NCI-H510A treated with DMSO at 0.1 percent for 48 hours (cell line): Measurements from ENCODE around the gene LINS1.

Source experiments
- DNase-seq: peaks from one replicate; lab custom pipeline; 2025; lab: John Stamatoyannopoulos, UW

Gene LINS1, protein sequence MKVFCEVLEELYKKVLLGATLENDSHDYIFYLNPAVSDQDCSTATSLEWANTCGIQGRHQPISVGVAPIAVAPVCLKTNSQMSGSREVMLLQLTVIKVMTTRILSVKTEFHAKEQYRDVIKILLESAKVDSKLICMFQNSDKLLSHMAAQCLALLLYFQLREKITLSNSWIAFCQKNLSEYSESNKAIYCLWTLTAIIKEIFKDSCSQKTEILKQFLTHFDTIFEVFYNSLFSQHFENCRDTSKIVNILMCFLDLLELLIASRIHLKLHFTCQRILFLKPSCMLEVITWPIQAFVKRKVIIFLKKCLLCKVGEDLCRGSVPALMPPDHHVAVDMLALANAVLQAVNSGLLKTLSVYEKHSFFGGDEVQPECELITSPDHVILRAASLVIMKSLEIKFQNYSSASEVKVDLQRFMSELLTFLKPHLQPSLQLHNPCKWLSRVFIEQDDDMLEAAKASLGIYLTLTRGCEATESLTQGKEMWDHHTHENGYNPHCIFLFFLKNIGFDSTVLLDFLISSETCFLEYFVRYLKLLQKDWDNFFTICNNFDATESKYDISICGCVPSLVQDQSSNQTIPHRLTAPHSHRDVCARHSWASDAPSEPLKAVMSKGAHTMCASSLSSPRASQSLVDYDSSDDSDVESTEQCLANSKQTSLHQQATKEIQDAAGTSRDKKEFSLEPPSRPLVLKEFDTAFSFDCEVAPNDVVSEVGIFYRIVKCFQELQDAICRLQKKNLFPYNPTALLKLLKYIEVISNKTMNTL

DNA sequence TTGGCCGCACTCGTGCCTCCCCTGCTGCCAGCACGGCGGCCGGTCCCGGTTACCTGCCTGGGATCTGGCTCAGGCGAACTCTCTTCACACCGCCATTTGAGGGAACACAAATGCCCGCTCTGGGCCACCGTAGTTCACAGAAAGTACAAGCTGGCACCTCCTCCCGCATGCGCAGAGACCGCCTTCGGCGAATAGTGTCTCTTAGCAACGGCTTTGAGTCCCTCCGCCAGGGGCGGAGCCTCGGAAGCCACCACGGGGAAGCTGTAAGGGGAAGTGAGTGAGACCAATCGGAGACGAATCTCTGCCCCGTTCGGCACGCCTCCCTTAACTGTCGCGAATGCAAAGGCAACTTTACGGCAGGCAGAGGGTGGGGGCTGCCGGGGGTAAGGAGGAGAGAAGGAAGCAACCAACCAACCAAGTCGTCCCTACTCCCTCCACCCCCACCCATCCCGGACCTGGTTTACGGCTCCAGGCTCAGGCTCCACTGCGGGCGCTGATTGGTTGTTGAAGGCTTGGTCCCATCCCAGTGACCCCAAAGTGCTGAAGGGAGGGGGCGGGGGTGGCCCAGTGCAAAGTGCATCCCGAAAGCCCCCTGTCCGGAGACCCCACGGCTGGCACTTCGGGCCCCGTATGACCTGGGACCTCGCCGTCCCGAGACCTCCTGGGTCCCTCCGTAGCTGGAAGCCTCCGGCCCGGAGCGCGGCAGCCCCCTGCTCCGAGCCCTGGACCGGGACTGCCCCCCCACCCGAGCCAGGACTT is at the start of gene LINS1, which contains the start of gene ASB7:
LINS1 (minus strand) TSS at position 121 of the 759 bp plus-strand sequence. CDS start 21,342 bp downstream, outside the sequence.
ASB7 (plus strand) TSS at position 526 of the 759 bp plus-strand sequence. CDS start 9,628 bp downstream, outside the sequence.
- DNase-seq, result peak; percentile 87

DNA sequence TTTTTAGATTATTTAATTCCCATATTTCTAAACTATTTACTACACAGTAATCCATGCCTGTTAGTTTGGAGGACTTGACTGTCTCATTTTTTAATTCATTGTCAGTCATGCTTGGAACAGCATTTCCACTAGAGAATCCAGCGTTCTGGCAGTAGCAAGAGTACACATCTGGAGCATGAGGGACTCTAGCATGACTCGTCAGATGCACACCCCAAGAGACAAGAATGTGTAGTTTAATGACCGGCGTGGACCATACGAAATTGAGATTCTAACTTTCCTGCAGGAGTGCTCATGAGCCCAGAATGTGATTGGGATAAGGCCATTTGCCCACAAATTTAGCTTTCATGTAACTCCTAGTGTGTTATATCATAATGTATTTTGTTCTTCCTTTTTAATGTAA is 49.3 kb upstream of the LINS1 start:
- DNase-seq, result no peak

DNA sequence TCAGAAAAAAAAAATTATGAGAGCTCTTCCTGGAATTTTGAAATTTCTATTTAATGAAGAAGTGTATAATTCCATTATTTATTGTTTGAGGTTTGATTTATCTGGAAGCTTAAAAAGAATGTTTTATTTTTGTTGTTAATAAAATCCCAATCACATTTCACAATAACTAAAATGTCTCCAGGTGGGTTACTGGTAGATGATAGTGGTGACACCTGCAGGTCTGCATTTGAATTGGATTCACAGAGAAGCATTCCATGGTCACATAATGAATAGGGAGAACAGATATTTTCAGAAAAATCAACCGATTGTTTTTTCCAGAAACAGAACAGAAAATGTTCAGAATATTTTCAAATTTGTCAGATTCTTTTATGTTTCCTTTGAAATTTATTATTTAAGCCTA is 48.7 kb upstream of the LINS1 start:
- no peak for DNase-seq

DNA sequence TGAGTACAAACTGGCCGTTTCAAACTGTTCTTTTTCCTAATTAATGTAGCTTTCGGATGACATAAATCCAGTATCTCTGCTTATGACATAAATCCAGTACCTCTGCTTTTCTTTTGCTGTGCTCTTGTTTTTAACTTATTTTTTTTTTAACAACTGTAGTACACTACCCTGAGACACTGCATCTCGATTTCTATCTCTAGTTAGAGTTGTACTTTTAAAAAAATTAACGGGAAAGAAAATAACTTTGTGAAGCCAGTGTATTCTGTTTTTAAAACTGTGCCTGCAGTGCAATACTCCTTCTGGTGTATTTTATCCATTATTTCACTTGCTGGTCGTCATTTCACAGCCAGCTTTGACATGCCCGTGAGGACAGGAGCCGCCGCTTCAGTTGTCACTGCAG is 47.0 kb upstream of the LINS1 start:
- no peak for DNase-seq

DNA sequence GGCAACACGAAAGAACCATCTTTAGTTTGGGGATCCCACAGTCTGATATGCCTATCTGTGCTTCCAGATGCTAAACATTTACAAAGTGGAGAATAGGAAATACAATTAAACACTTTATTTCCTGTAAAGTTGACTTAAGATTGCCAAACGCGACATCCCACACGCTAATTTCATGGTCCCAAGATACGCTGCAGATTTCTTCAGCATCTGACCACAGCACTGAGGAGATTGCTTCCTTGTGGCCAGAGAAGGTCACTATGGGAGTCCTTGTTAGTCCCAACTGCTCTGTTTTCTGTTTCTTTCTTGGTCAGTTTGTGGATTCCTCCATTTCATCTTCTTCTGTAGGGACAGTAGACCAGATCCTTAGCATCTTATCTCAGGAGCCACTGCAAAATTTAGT is 43.7 kb upstream of the LINS1 start:
- DNase-seq, result no peak

DNA sequence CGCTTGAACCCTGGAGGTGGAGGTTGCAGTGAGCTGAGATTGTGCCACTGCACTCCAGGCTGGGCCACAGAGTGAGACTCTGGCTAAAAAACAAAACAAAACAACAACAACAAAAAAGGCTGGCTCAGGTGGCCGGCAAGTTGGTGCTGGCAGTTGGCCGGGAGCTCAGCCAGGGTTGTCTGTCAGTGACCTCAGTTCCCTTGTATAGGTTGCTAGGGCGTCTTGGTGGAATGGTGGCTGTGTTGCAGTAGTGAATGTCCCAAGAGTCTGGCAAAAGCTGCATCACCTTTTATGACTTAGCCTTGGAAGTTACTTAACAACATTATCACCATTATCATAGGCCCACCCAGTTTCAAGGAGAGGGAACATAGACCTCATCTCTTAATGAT is 41.0 kb upstream of the LINS1 start:
- DNase-seq, result no peak

DNA sequence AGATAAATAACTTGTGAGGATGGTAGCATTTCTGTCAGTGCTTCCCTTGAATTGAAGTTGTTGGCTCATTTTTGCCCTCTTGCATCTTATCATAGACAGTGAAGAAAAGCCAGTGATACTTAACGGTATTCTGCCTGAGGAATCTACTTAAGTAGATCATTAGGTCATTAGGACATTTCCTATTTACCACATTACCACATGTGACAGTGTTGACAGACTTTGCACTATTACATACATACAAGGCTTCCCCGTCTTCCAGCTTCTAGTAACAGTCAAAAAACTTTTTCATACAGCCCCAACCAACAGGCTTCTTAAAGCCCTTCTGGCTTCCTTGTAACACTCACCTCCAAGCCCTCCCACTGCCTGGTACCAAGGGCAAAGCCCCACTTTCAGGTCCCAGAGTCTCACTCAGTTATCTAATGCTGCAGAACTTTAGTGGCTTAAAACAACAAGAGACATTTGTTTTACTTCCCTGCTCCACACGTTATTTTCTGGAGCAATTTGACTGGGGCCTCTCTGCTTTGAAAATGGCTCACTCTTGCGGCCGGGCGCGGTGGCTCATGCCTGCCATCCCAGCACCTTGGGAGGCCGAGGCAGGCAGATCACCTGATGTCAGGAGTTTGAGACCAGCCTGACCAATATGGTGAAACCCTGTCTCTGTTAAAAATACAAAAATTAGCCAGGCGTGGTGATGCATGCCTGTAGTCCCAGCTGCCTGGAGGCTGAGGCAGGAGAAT is 40.4 kb upstream of the LINS1 start:
- DNase-seq, result no peak

DNA sequence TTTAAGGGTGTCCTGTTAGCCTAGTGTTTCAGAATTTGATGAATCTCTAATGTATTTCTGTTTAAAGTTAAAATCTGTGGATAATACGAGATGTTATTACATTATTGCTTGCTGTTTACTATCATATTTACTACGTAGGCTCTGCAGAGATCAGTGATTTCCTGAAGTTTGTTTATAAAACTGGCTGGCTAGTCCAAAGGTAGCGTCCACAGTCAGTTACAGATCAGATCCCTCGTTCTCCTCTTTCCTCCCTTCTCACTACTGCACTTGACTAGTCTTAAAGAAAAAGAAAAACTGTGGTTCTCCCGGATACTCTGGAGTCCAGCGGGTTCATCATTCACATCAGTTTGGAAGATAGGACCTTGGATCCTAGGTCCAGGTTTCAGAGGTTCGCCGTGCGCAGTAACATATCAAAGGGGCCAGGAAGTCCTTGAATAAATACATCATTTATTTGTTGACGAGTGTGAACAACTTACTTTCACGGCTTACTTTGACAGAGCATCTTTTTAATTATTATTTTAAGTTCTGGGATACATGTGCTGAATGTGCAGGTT is 36.3 kb upstream of the LINS1 start:
- DNase-seq, result no peak

DNA sequence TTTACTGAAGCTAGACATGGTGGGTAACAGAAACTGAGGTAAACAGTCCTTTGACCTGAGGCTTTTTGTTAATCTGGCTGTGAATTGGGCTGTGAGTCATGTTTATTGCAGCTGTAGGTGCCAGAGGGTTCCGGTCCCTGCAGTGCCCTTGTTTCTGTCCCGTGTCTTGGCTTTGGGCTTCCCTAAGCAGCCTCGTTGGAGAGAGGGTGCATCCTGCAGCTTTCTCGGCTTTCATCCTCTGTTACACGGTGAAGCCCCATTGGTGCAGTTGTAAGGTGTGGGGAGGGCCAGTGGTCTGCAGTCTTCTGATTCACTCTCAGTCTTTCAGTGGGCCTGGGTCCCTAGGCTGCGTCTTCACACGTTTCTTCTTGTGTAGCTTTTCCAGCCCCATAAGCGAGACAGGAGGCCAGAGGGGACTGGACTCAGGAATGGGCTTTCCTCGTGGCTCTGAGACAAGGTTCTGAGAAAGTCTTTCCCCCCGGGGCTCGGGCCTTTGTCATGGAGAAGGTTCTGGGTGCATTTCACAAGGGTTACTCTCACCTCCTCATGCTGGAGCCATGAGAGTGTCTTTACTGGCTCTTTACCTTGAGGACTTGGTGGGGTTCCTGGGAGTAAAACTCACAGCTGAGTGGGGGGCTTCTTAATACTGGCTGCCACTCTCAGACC is 33.6 kb upstream of the LINS1 start:
- no peak for DNase-seq

DNA sequence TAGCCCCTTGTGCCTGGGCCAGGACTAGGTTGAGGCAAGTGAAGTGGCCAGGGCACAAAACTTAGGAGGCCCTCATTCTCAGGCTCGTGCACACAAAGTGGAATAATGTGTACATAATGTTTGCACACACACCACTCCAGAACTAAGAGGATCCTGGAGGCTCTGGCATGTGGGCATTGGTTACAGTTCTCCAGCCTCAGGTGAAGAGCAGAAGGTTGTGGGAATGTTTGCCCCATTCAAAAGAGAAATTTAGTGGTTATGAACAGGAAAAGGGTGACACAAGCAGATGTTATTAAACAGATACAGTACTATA is 31.7 kb upstream of the LINS1 start:
- DNase-seq, result no peak

DNA sequence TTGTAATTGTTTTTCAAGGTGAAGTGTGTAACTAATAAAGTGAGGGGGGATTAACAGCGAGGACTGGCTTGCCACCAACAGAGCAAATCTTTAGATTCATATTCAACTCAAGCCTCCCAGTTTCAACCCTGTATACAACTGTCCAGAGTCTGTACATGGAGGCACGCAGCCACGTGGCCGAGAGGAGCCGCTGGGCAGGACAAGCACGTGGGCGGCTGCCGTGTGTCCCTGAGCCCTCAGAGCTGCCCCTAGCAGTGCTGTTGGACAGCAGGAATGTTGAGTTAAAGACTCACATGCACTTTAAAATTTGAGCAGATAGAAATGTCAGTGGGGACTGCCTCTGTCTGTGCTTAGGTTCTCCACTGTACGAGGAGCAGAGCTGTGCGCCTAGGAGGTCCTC is 29.8 kb upstream of the LINS1 start:
- no peak for DNase-seq

DNA sequence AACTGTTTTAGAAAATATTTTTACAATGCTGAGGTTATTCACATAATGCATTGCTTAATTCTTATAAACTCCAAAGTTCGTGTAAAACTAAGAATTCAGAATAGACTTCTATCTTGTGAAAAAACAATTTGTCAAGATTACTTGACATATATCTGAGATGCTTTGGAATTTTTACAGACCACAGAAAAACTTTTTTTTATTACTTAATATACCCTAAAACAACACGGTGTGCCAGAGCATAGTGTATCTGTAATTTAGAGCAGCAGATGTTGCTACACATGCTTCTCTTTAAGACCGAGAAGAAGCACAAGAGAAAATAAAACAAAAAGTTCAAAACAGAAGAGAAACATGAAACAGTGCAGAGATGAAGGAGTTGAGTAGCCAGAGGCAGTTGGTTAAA is 26.8 kb upstream of the LINS1 start:
- DNase-seq, result no peak

DNA sequence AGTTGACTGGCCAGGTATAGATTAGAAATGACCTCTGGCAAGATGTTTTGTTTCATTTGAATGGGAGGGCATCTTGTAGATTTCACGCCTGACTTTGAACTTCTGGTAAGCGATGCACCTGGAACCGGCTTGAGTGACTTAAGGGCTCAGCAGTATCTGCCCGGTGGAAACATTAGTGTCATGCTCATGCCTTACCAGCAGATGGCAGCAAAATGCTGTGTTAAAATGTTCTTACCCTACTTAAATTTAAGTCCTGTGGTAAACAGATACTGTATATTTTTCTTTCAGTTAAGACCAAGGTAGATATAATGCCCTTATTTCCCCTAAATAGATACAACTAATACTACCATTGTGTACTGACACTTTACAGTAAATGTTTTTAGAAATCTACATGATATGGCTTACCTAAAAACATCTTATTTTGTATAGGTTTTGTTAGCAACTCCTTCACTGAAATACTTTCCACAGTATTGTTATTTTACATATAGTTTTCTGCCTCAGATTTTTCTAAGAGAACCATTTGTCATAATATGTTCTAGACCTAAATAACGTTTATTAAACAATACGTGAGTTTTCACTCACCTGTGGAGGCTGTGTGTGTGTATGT is 25.9 kb upstream of the LINS1 start:
- DNase-seq, result peak; percentile 22

DNA sequence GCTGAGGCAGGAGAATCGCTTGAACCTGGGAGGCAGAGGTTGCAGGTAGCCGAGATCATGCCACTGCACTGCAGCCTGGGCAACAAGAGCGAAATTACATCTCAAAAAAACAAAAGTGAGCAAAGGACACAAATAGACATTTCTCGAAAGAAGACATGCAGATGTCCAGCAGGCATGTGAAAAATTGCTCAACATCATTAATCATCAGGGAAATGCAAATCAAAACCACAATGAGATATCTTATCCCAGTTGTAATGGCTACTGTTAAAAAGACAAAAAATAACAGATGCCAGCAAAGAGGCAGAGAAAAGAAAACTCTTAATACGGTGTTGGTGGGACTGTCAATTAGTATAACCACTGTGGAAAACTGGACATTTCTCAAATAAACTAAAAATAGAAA is 21.3 kb upstream of the LINS1 start:
- DNase-seq, result no peak

DNA sequence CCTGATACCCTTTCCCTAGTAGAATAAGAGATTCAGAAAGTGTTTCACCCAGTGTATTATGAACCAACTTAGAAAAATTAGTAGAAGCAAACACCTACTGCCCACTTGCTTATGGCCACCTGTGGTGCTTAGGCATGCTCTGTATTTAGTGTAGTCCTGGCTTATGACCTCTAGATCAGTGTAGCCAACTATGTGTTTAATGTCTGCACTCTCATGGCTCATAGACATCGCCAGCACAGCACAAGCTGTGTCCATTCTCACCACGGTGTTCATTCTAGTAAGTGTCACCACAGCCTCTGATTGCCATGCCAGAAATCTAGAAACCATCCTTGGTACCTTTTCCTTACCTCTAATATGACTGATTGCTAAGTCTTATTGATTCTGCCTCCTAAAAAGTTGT is 14.7 kb upstream of the LINS1 start:
- DNase-seq, result no peak

DNA sequence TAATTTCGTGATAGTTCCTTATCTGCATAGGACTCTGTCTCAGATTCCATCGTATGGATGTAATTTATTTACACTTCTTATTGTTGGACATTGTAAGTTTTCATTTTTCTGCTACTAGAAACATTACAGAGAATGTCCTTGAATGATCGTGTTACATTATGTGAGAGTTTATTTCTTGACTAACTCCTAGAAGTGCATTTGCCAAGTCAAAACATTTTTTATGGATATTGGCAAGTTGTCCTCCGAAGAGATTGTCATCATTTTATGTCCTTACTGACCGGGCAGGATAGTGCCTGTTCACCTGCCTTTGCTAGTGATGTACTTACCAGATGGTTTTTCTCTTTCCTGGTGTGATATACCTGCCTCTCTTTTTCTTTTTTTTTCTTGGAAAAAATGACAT is 13.8 kb upstream of the LINS1 start:
- no peak for DNase-seq

DNA sequence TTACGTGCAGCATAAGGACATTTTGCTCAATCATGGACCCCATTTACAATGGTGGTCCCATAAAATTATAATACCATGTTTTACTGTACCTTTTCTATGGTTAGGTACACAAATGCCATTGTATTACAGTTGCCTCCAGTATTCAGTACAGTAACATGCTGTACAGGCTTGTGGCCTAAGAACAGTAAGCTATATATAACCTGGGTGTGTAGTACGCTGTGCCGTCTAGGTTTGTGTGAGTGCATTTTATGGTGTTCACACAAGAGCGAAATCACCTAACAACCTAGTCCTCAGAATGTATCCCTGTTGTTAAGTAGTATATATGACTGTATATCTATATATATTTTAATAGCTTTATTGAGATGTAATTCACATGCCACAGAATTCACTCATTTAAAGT is 12.9 kb upstream of the LINS1 start:
- no peak for DNase-seq

DNA sequence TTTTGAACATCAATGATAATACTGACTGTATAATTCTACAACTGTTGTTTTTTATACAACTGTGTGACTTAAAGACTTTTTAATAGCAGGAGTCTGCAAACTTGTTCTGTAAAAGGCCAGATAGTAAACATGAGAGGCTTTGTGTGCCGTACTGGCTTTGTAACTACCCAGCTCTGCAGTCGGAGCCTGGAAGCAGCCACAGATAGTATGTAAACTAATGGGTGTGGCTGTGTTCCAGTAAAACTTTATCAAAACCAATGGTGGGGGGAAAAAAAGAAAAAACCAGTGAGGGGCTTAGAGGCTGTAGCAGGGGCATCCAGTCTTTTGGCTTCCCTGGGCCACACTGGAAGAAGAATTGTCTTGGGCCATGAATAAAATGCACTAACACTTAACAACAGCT is 12.4 kb upstream of the LINS1 start:
- no peak for DNase-seq

DNA sequence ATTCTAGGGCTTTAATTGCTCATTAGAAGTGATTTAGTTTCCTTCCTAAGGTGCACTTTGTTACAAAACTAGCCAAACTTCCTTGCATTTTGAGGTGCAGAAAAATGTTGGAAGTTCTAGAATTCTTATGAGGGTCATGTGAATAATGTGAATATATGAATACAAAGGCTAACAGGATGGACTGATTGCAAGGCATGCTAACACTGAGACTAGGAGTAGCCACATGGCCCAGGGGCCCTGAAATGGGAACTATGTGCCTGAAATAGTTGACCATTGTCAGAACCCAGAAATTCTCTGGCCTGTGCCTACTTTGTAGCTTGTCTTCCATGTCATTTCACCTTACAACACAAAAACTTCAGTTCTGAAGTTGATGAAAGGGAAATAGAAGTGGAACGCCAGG is 11.2 kb upstream of the LINS1 start:
- no peak for DNase-seq

DNA sequence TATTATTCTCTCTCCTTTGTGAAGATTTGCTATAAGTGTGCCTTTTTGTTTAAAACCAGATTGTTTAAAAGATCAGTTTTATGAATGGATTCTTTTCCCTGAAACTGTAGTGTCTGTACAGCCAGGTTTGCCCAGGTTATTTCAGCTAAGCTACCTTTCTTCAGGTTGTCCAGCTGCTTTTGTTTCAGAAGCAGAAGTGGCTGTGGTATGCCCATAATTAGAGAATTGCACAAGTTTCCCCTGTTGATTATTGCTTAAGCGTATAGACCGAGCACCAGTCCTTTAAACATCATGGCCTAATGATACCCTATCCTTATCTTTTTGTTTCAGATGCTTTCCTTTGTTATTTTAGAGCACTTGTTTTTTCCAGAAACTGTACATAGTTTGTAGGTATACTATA is 10.6 kb upstream of the LINS1 start:
- DNase-seq, result no peak
